GM12801 (cell line): Measurements from ENCODE around the gene TEKT4.
A peak's percentile ranks its signal among the peaks of the same experiment; 100 is the strongest.

Experiments used
- CTCF ChIP-seq: IDR thresholded peaks from one replicate; pipeline ENCODE4 v1.5.1; 2011; ENCODE audit warnings: control low read depth; ENCODE audit not compliant: insufficient read length; ENCODE audit errors: extremely low read depth

Gene TEKT4

GRCh38 chr2:94872676-94873361 is 1.6 kb downstream of the TEKT4 start:
- no peak for TF ChIP-seq CTCF

GRCh38 chr2:94873362-94874276 is 2.4 kb downstream of the TEKT4 start:
- no peak for TF ChIP-seq CTCF

- peak; percentile 78 for TF ChIP-seq CTCF
Measured at GRCh38 chr2:94874277-94874997, 3.2 kb downstream of the TEKT4 start.

GRCh38 chr2:94875064-94875819 is 4.0 kb downstream of the TEKT4 start:
- no peak for TF ChIP-seq CTCF

GRCh38 chr2:94875820-94876522 is 4.7 kb downstream of the TEKT4 start:
- no peak for TF ChIP-seq CTCF

- no peak for TF ChIP-seq CTCF
Measured at GRCh38 chr2:94876523-94876863, 5.3 kb downstream of the TEKT4 start.
